Sigmoid colon (tissue), 3 donors: ENCODE measurements around the gene SMCO3.

Source experiments
- CTCF ChIP-seq, 4 experiments: fragments of 450-650 bp in 3 of 4; fragments of 200-600 bp in 1 of 4; IDR thresholded peaks; one replicate each; pipeline ENCODE4 v1.5.1; 2016 to 2019; ENCODE audit warnings: antibody characterized with exemption in 4 of 4, mild to moderate bottlenecking in 3 of 4, moderate library complexity in 2 of 4
- POLR2A ChIP-seq, 2 donors: fragments of 450-650 bp; IDR thresholded peaks; one replicate each; pipeline ENCODE4 v1.6.1; 2016; ENCODE audit warnings: antibody characterized with exemption in 2 of 2, mild to moderate bottlenecking in 2 of 2, moderate library complexity in 2 of 2

DNA sequence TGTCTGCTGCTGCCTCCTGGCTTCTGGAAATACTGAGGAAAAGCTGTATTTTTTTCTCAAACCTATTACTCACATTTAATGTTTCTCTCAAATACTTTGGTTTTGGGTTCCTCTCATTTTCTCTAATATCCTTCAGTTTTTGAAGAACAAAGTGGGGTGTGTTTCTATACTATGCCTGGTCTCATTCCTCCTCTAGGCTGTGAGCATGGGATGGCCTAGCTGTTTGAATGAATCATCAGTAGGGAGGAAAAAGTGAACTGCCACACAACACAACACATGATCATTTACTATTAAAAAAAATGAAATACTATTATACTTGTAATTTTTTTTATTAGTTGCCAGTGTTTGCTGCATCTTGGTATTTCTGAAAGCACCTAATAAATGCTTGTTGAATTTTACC is 11.3 kb upstream of the SMCO3 start:
- no peak for TF ChIP-seq POLR2A (IDR thresholded peaks at IDR 0.05)
- no peak for TF ChIP-seq CTCF (IDR thresholded peaks at IDR 0.05)
